GM18520 (cell line): Measurements from ENCODE around the gene AHCYL2.
"Not testable (repeated sequence)": the region's sequence is repeated elsewhere in the genome, so short reads cannot be mapped to it uniquely, and the experiment has no call there.

ENCODE experiments used
- ATAC-seq: cut with Tn5 transposase; IDR thresholded peaks from one replicate; pipeline ENCODE4 v1.9.1; 2021; ENCODE audit not compliant: unreplicated experiment

The AHCYL2 gene

GRCh38 chr7:129376778-129377700 is 152.2 kb downstream of the AHCYL2 start:
- no peak for ATAC-seq

- no peak for ATAC-seq
These were observed 157.1 kb downstream of the AHCYL2 start for GRCh38 chr7:129381710-129382484.

- ATAC-seq: no peak
These were observed 158.8 kb downstream of the AHCYL2 start for GRCh38 chr7:129383542-129384132.

- ATAC-seq: no peak
These were observed 160.3 kb downstream of the AHCYL2 start for GRCh38 chr7:129385116-129385515.

- ATAC-seq: no peak
These were observed 160.8 kb downstream of the AHCYL2 start for GRCh38 chr7:129385598-129385997.

GRCh38 chr7:129386506-129386905 is 161.7 kb downstream of the AHCYL2 start:
- no peak for ATAC-seq

- no peak for ATAC-seq
These were observed 162.7 kb downstream of the AHCYL2 start for GRCh38 chr7:129387537-129387936.

- no peak for ATAC-seq
These were observed 163.7 kb downstream of the AHCYL2 start for GRCh38 chr7:129388333-129389098.

GRCh38 chr7:129389829-129390228 is 165.0 kb downstream of the AHCYL2 start:
- ATAC-seq: no peak

GRCh38 chr7:129390314-129390713 is 165.5 kb downstream of the AHCYL2 start:
- no peak for ATAC-seq

GRCh38 chr7:129391546-129392171 is 166.8 kb downstream of the AHCYL2 start:
- no peak for ATAC-seq

GRCh38 chr7:129393255-129393654 is 168.4 kb downstream of the AHCYL2 start:
- ATAC-seq: no peak

- no peak for ATAC-seq
These were observed 169.3 kb downstream of the AHCYL2 start for GRCh38 chr7:129394101-129394500.

- ATAC-seq: no peak
These were observed 170.4 kb downstream of the AHCYL2 start for GRCh38 chr7:129394982-129395914.

- ATAC-seq: no peak
These were observed 176.6 kb downstream of the AHCYL2 start for GRCh38 chr7:129401228-129401966.

- peak; percentile 47 for ATAC-seq
These were observed 177.4 kb downstream of the AHCYL2 start for GRCh38 chr7:129401967-129402860.

- no peak for ATAC-seq
These were observed 180.7 kb downstream of the AHCYL2 start for GRCh38 chr7:129405527-129405926.

- ATAC-seq: not testable (repeated sequence)
These were observed 185.4 kb downstream of the AHCYL2 start for GRCh38 chr7:129410238-129410637.
